Sciatic nerve (tissue), 2 donors: ENCODE results near the gene HS3ST4. TPM values are rescaled to one million over a fixed set of nuclear protein-coding genes. Genes with fewer than 3 reads are reported as not detected.

Experiments used
- ATAC-seq: fragments of 200-7000 bp; cut with Tn5 transposase; one replicate; pipeline ENCODE4 v1.9.1; 2020; ENCODE audit warnings: mild to moderate bottlenecking, moderate library complexity
- DNase-seq: peaks from one replicate; pipeline ENCODE4 v3.0.0-alpha.2; 2020; ENCODE audit warnings: low spot score
- intact Hi-C: fragments of 100-400 bp; cut with DNase I; formaldehyde crosslinking; loops from one replicate; pipeline ENCODE4 v1.14.2; 2022
- total RNA-seq: library from RNA; stranded (reverse); fragmentation: NEBNext Ultra II Directional; extraction: Animal tissue kit (Norgen Biotek cat#: 25700); gene quantifications from one replicate; pipeline ENCODE4 v1.2.1, GENCODE V29; 2021
- donor health status: DM: no; HTN: no; CAD: no.
- donor health status: DM: no; HTN: no; CAD: no.

The HS3ST4 gene
- total RNA-seq, 1 donor from 2014 or later: 0.22 TPM

DNA sequence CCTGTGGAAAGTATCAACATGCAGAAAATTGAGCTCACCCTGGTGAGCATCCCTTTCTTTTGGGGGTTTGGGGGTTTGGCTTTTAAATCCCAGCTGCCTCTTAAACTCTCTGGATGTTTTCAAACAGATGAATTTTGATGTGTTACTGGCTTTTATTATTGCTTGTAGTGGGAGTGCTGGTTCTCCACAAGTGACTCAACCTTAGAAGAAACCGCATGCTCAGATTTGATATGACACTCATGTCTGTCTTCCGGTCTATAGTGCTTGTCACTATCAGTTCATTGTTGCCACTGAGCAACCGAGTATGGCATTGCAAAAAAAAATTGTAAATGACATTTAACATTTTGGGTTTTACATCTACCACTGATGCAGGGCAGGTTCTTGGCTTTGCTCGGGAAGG, 104.5 kb downstream of the HS3ST4 start:
- DNase-seq: no peak
- no peak for ATAC-seq

DNA sequence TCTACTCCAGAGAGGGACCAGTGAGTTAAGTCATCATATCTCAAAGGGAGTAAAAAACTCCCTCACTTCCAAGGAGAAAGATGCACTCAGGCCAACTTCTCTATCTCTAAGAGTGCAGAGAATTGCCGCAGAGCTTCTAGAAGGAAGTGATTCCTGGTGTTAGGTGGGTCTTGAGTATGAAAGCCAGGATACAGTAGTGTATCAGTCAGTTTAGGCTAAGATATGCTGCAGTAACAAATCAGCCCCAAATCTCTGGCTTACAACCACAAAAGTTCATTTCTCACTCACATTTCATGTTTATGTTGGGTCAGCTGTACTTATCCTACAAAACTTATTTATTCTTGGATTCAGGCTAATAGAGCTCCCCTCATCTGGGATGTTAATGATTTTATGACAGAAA, 106.3 kb downstream of the HS3ST4 start:
- DNase-seq (no peak), ATAC-seq (no peak)
- intact Hi-C loops: no loop called here

More for the DNA sequence above, 104.5 kb downstream of the HS3ST4 start:
- intact Hi-C loops: no loop called here

DNA sequence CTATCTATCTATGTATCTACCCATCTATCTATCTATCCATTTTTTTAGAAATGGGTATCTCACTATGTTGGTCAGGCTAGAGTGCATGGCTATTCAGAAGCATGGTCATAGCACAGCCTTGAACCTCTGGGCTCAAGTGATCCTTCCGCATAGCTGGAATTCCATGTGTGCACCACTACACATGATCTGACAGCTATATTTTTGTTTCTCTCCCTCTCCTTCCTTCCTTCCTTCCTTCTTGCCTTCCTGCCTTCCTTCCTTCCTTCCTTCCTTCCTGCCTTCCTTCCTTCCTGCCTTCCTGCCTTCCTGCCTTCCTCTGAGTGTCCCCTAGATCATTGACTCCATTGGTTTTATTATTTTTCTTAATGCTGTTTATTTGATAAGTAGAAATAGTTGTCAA, 108.1 kb downstream of the HS3ST4 start:
- ATAC-seq: no peak

DNA sequence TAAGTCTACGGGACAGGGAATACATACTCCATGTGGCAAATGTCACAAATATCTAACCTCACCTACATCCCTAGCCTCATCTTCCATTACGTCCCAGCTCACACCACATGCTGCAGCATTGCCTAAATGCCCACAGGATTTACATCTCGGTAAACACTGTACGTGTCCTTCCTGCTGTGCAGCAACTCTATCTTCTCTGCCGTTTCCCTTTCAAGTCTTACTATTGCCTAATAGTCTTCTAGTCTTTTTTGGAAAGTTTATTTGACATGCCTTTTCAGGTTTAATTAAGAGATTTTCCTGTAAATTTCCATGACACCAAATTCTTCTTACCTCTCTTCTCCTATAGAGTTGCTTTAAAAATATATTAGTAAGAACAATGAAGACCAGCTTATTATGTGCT, 120.5 kb downstream of the HS3ST4 start:
- no peak for ATAC-seq
- intact Hi-C loops: no loop called here
- DNase-seq: no peak

More for the DNA sequence above, 108.1 kb downstream of the HS3ST4 start:
- no peak for DNase-seq
- intact Hi-C loops: no loop called here

DNA sequence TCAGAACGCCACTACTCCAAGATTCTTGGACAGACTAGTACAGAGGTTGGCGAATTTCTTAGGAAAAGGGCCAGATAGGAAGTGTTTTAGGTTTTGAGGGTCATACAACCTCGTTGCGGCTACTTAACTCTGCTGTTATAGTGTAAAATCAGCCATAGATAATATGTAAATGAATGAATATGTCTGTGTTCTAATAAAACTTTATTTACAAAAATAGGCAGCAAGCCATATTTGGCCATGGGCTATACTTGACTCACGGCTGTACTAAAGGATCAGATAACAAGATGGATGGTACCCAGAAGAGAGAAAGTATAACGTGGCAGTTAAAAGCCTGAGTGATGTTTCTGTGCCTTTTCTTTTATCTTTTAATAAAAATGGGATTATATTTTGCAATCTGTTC, 125.5 kb downstream of the HS3ST4 start:
- intact Hi-C loops: no loop called here
- DNase-seq: no peak
- ATAC-seq: no peak

DNA sequence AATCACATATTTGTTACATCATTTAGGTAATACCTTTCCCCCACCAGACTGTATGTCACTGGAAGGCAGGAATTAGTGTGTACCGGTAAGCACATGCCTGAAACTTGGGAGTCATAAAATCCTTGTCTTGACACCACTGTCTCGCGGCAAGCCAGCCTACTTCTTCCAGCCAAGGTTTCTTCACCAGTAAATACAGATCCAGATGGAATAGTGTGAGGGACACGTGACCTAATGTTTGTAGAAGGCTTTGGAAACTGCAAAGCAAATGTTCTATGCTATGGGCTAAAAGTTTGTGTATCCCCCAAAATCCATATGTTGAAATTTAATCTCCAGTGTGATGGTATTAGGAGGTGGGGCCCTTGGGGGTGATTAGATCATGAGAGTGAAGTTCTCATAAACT, 126.1 kb downstream of the HS3ST4 start:
- intact Hi-C loops: no loop called here
- ATAC-seq (no peak), DNase-seq (no peak)

DNA sequence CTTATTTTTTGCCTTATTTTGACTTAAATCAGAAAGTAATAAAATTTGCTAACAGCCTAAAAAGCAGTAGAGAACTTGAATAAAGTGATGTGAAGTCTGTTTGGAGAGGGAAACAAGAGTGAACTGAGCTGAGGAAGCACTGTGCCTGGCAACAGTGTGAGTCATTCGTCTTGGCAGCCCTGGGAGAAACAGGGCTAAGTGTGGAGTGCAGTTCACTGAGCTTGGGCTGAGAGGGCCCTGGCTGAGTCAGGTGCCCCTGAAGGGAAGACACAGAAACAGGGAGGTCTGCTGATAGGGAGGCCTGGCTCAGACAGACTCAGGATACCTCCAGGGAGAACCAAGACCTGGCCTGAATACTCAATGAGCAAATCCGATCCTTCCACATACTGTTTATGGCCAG, 132.1 kb downstream of the HS3ST4 start:
- no peak for ATAC-seq
- intact Hi-C loops: no loop called here
- DNase-seq: no peak

DNA sequence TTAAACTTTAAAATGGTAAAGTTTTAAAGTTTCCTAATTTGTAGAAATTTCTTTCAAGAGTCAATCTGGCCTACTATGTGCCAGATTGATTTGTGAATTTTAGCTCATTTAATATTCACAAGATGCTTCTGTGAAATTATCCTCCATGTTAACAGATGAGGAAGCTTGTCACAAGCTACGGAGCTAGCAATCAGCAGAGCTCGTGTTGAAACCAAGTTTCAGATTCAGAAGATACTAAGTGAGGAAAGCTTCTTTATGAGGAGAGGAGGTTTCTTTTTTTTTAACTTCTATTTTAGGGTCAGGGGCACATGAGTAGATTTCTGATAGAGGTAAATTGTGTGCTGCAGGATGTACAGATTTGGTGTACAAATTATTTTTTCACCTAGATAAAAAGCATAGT, 135.9 kb downstream of the HS3ST4 start:
- intact Hi-C loops: no loop called here
- DNase-seq: no peak
- no peak for ATAC-seq

DNA sequence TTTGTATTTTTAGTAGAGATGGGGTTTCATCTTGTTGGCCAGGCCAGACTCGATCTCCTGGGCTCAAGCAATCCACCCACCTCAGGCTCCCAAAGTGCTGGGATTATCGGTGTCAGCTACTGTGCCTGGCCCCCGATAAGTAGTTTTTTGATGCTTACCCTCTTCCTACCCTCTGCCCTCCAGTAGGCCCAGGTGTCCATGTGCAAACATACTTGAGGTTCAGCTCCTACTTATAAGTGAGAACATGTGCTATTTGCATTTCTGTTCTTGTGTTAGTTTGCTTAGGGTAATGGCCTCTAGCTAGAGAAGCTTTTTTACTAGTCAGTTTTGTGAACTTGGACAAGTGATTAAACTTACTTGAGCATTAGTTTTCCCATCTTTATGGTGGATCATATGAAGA, 136.8 kb downstream of the HS3ST4 start:
- intact Hi-C loops: no loop called here
- ATAC-seq (no peak), DNase-seq (no peak)

DNA sequence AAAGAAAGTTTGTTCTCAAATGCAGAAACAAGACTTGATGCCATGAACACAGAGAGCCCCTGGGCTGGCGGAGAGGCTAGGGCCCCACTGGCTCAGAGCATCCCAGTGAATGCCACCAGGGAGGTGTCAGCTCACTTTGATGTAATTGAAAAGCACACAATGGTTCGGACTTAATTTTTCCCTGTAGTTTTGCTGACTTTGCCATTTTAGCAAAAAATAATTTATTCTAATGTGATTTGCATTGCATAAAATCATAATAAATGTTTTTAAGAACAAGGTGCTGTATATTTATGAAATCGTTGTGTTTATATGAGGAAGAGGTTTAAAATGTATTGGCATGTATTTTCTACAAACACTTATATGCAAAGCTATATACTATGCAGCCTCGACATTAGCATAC, 140.5 kb downstream of the HS3ST4 start:
- DNase-seq (no peak), ATAC-seq (no peak)
- intact Hi-C loops: no loop called here

DNA sequence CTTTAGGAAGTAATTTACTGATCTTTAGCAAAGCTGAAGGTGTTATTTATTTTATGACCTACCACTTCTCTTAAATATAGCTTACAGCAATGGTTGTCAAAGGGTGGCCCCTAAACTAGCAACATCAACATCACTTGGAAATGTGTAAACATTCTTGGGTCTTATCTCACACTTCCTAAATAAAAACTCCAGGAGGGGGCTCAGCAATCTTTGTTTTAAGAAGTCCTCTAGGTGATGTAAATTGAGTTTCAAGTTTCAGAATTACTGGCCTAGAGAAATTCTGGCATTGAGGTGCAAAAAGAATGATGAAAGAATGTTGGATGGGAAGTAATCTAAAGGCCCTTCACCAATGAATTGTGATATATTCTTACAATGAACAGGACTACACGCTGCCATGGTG, 142.3 kb downstream of the HS3ST4 start:
- ATAC-seq (no peak), DNase-seq (no peak)
- intact Hi-C loops: no loop called here

DNA sequence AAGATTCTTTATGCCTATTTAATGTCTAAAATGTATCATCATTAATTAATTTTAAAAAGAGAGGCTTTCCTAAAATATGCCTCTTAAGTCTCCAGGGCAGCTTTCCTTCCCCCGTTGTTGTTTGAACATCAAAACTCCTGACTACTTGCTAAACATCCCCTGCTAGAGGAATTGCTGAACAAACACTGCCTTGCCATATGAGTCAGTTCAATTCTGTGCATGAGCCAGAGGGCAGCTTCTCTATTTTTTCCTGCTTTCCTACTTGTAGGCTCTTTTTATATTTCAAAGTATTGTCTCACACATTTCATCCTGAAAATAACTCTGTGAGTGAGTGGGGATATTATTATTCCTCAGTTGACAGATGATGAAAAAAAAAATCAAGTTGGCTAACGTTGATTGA, 143.4 kb downstream of the HS3ST4 start:
- ATAC-seq (no peak), DNase-seq (no peak)
- intact Hi-C loops: no loop called here

DNA sequence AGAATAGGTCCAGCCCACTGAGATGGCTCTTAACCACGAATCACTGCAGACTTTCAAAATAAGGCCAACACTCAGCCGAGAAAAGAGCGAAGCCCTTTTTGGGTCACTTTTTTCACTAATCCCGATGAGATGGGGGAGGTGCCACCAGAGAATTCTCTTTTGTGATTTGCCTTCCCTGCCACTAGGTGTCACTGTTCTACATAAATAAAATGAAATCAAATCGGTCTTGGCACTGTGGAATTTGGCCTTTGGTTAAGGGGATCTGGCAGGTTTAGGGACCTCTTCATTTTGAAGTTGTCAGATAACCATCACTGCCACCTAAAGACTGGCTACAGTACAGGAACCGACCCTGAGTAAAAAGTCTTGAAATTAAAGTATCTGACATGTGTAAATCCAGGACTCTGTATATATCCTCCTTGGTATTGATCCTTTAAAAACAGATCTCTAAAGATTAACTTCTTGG, 147.0 kb downstream of the HS3ST4 start:
- no peak for DNase-seq
- peak; percentile 46 for ATAC-seq
- intact Hi-C loops: no loop called here

DNA sequence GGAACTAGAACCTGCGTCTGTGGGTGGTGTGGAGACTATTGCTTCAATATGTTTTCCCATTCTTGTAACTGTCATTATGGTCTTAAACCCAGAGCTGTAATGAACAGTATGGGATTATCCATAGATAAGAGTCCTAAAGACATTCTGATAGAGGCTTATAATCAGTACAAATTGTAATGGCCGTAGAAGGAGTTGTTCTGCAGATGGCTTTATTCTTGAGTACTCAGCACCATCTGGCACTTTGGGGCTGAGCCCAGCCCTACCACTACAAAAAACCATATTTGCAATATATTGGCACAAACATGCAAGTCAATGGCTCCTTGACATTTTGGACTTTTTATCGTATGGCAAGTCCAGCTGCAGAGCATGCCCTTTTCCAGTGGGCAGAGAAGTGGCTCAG, 150.0 kb downstream of the HS3ST4 start:
- DNase-seq: no peak
- ATAC-seq: no peak
- intact Hi-C loops: no loop called here

DNA sequence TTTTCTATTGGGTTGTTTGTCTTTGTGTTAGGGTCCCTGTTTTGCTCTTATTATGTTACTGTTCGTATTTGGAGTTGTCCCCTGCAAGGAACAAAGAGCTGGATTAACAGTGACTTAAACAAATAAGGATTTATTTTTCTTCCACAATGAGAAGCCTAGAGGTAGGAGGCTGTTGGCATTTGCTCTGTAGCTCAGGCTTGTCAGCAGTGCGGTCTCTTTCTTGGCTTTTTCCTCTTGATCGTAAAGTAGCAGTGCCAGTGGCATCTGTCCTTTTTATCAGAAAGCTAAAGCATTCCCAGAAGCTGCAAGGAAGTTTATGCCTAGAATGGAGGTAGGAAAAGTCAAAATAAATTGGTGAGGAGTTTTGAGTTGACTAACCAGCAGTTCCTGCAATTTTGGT, 154.1 kb downstream of the HS3ST4 start:
- intact Hi-C loops: no loop called here
- DNase-seq (no peak), ATAC-seq (no peak)

DNA sequence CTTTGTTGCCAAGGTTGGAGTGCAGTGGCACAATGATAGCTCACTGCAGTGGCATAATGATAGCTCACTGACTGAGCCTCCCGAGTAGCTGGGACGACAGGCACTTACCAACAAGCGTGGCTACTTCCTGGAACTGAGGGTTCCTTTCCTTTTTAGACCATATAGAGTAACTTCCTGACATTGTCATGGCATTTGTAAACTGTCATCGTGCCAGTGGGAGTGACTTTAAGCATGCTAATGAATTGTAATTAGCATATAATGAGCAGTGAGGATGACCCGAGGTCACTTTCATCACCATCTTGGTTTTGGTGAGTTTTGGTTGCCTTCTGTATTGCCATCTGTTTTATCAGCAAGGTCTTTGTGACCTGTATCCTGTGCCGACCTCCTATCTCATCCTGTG, 162.4 kb downstream of the HS3ST4 start:
- no peak for ATAC-seq
- no peak for DNase-seq
- intact Hi-C loops: no loop called here

DNA sequence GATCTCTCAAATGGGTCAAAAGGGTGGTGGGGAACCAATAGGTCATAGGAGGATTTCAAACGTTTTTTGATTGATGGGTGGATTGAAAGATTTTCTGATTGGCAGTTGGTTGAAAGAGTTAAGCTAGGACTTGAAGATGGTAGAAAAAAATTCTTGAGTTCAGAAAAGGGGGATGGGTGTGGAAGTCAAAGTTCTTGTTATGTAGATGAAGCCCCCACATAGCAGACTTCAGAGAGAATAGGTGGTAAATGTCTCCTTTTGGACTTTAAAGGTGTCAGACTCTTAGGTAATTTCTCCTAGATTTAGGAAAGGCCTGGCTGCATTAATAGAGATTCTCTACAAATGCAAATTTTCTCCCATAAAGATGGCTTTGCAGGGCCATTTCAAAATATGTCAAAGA, 163.3 kb downstream of the HS3ST4 start:
- no peak for ATAC-seq

DNA sequence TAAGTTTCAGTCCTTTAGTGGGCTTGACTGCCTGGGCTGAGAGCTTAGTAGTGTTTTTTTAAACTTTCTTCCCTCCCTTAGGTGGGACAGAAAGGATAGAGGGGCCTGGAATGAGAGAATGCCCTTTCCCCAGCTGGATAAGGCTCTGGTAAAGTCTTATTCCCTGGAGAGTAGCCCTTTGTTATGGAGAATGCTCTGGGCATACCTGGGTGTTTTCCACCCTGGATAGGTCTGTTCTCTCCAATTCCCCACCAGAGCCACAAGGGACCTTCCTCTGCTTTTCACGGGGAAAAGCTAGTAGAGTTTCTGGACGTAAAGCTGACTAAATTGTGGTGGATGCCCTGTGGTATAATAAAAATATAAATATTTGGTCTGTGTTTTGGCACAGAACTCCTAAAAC, 164.1 kb downstream of the HS3ST4 start:
- ATAC-seq (no peak), DNase-seq (no peak)
- intact Hi-C loops: no loop called here

More for the DNA sequence above, 163.3 kb downstream of the HS3ST4 start:
- no peak for DNase-seq
- intact Hi-C loops: no loop called here

DNA sequence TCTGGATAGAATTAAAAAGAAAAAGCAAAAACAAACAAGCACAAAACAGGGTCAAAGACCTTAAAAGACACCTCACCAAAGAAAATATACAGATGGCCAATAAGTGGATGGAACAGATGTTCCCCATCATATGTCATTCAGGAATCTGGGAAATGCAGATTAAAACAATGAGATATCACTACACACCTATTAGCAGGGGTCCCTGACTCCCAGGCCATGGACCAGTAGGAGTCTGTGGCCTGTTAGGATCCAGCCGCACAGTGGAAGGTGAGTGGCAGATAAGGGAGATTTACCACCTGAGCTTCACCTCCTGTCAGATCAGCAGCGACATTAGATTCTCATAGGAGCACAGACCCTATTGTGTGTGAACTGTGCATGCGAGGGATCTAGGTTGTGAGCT, 167.9 kb downstream of the HS3ST4 start:
- intact Hi-C loops: no loop called here
- no peak for DNase-seq
- ATAC-seq: no peak

DNA sequence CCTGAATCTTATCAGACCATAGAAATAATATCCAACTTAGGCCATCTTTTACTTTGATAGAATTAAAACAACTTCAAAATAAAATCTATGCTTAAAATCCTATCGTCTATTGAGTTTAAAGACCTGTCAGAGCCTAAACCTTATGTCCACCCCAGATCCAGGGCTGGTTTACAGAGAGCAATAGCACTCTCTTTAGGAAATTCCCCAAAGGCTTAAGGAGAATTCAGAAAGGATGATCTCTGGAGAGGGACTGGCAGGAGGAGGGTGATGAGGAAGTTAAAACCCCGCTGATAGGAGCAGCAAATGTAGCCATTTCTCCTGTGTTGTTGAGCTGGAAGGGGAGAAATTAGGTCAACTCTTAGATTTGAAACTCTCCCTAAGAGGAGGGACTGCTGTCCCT, 175.3 kb downstream of the HS3ST4 start:
- ATAC-seq (no peak), DNase-seq (no peak)
- intact Hi-C loops: no loop called here

DNA sequence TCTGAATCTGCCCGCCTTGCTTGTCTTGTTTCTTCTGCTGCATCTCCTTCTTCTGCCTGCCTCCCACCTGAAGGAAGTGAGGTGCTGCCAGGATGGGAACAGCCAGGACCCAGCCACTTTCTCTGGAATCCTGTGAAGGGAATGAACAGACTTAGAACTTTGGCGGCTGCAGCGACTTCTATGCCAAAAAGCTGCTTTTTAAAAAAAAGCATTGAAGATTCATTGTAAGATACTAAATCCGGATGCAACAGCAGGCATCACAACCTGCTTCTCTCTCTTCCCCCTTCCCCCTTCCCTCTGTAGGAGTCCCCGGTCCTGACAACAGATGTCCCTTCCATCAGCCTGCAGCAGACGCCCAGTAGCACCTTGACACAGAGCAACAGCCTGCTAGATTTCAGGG, 176.3 kb downstream of the HS3ST4 start:
- intact Hi-C loops: no loop called here
- ATAC-seq: no peak
- no peak for DNase-seq
